Measurements from ENCODE around the gene CCDC43. TPM values are rescaled to one million over a fixed set of nuclear protein-coding genes. Genes with fewer than 3 reads are reported as not detected.
A peak's percentile ranks its signal among the peaks of the same experiment; 100 is the strongest.

Gene CCDC43
- polyA plus RNA-seq, 1 of the 3 experiments (the other 2 are of a cell fraction) = 6.4 TPM

DNA sequence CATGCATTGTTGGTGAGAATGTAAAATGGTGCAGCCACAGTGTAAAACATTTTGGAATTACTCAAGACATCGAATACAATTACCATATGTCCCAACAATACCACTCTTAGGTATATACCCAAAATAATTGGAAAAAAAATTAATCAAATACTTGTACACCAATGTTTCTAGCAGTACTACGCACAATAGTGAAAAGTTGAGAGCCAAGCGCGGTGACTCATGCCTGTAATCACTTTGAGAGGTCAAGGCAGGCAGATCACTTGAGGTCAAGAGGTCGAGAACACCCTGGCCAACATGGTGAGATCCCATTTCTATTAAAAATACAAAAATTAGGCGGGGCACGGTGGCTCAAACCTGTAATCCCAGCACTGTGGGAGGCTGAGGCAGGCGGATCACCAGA is 36.8 kb downstream of the CCDC43 start:
- H3K4me3 ChIP-seq (ENCODE audit: low read depth in 2 of 2, low read length in 1 of 2) = no peak overlapping the region
- CTCF ChIA-PET = interaction anchor here (1.1 kb wide), 1 partner anchor 119 kb away, joined by 3 read pairs; no protein-coding TSS in a partner anchor

DNA sequence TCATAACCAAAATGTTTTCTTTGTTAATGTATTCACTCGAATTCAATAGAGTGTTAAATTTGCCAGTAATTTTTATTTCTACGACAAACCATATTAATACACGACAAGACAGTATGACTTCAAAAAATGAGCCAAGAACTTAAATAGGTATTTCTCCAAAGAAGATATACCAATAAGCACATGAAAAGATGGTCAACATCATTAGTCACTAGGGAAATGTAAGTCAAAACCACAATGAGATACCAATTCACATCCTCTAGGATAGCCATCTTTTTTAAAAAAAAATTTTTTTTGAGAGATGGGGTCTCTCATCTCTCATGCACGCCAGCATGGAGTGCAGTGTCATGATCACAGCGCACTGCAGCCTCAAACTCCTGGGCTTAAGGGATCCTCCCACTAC is 38.3 kb downstream of the CCDC43 start:
- Histone ChIP-seq H3K4me1 (ENCODE audit: control insufficient read depth in 1 of 2, insufficient read depth in 2 of 2, low read depth in 1 of 2, low read length in 1 of 2) (peaks cover 0 to 6% of the 10 kb centered on the region in 2 experiments; a peak in 1 of 4 replicates), H3K9me3 (no peaks in the 10 kb centered on the region), H4K20me1 (ENCODE audit: insufficient read depth) (no peaks in the 10 kb centered on the region), H2AFZ (ENCODE audit: low read depth) (no peak overlapping the region), H3K79me2 (ENCODE audit: insufficient read depth) (no peaks in the 10 kb centered on the region), H3K27ac (ENCODE audit: low read depth in 2 of 2, low read length in 1 of 2) (no peak overlapping the region), H3K27me3 (ENCODE audit: insufficient read depth) (no peaks in the 10 kb centered on the region; the same call in 1 of the 2 replicates), H3K4me3 (ENCODE audit: low read depth in 2 of 2, low read length in 1 of 2) (no peak overlapping the region), H3K9me2 (no peaks in the 10 kb centered on the region), H3K4me2 (no peak overlapping the region), H3F3A (replicated peaks; ENCODE audit: insufficient read depth) (no peaks in the 10 kb centered on the region), H3K36me3 (replicated peaks in 1 of 2; ENCODE audit: control insufficient read depth in 1 of 2, insufficient read depth in 2 of 2, low read length in 1 of 2) (no peaks in the 10 kb centered on the region), H3K9ac (no peak overlapping the region)
- TF ChIP-seq FOXJ3 (CRISPR knock-in tag; IDR thresholded peaks at IDR 0.05) (no peak), RFX5 (IDR thresholded peaks at IDR 0.05; ENCODE audit: low read length) (peak; percentile 85), CHD2 (IDR thresholded peaks at IDR 0.05; ENCODE audit: low read length, partially characterized antibody) (no peak)
- POLR2A ChIA-PET = no interaction called here
- CTCF ChIA-PET = no interaction called here
- WGBS (ENCODE audit: low lambda C conversion rate) = 63% methylated on average over 5 of the region's 5 CpGs
- DNase-seq = no peak

More for the DNA sequence above, 36.8 kb downstream of the CCDC43 start:
- no peaks in the 10 kb centered on the region for H4K20me1 ChIP-seq (ENCODE audit: insufficient read depth)
- no peaks in the 10 kb centered on the region for H3K79me2 ChIP-seq (ENCODE audit: insufficient read depth)
- H2AFZ ChIP-seq (ENCODE audit: low read depth) = no peak overlapping the region
- whole genome bisulfite sequencing (ENCODE audit: low lambda C conversion rate) = 56% methylated on average over 8 of the region's 8 CpGs
- peaks cover 0 to 6% of the 10 kb centered on the region in 2 experiments; a peak in 1 of 4 replicates for H3K4me1 ChIP-seq (ENCODE audit: control insufficient read depth in 1 of 2, insufficient read depth in 2 of 2, low read depth in 1 of 2, low read length in 1 of 2)
- no peaks in the 10 kb centered on the region; the same call in 1 of the 2 replicates for H3K27me3 ChIP-seq (ENCODE audit: insufficient read depth)
- no peak overlapping the region for H3K9ac ChIP-seq
- no peak overlapping the region for H3K4me2 ChIP-seq
- no peaks in the 10 kb centered on the region for H3F3A ChIP-seq (replicated peaks; ENCODE audit: insufficient read depth)
- POLR2A ChIA-PET = no interaction called here
- no peaks in the 10 kb centered on the region for H3K36me3 ChIP-seq (replicated peaks in 1 of 2; ENCODE audit: control insufficient read depth in 1 of 2, insufficient read depth in 2 of 2, low read length in 1 of 2)
- TF ChIP-seq CHD2 (IDR thresholded peaks at IDR 0.05; ENCODE audit: low read length, partially characterized antibody) (no peak), MXI1 (IDR thresholded peaks at IDR 0.05; ENCODE audit: low read depth, low read length) (no peak), RXRA (IDR thresholded peaks at IDR 0.05; ENCODE audit: borderline replicate concordance, low read depth) (no peak)
- TF ChIP-seq, protein P1, sequence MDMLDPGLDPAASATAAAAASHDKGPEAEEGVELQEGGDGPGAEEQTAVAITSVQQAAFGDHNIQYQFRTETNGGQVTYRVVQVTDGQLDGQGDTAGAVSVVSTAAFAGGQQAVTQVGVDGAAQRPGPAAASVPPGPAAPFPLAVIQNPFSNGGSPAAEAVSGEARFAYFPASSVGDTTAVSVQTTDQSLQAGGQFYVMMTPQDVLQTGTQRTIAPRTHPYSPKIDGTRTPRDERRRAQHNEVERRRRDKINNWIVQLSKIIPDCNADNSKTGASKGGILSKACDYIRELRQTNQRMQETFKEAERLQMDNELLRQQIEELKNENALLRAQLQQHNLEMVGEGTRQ (IDR thresholded peaks at IDR 0.05; ENCODE audit: borderline replicate concordance, low read depth, low read length) = no peak
- H3K9me3 ChIP-seq = no peaks in the 10 kb centered on the region
- DNase-seq = no peak
- no peak overlapping the region for H3K27ac ChIP-seq (ENCODE audit: low read depth in 2 of 2, low read length in 1 of 2)
- H3K9me2 ChIP-seq = no peaks in the 10 kb centered on the region

DNA sequence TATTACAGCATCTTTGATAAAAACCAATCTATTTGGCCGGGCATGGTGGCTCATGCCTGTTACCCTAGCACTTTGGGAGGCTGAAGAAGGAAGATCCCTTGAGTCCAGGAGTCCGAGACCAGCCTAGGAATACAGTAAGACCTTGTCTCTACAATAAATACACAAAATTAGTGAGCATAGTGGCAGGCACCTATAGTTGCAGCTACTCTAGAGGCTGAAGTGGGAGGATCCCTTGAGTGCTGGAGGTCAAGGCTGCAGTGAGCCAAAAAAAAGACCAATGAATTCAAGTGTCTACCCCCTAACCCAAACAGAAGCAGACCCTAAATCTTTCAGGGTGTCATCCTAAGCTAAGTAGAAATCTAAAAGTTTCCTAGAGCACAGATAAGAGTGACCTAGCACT is 40.6 kb downstream of the CCDC43 start:
- Histone ChIP-seq H3K36me3 (replicated peaks in 1 of 2; ENCODE audit: control insufficient read depth in 1 of 2, insufficient read depth in 2 of 2, low read length in 1 of 2) (no peaks in the 10 kb centered on the region), H3K27ac (ENCODE audit: low read depth in 2 of 2, low read length in 1 of 2) (no peak overlapping the region), H3K9me2 (no peaks in the 10 kb centered on the region), H3K4me2 (no peak overlapping the region), H3K4me3 (ENCODE audit: low read depth in 2 of 2, low read length in 1 of 2) (no peak overlapping the region), H3K9me3 (no peaks in the 10 kb centered on the region), H3K27me3 (ENCODE audit: insufficient read depth) (no peaks in the 10 kb centered on the region; the same call in 1 of the 2 replicates), H3K79me2 (ENCODE audit: insufficient read depth) (no peaks in the 10 kb centered on the region), H3F3A (replicated peaks; ENCODE audit: insufficient read depth) (no peaks in the 10 kb centered on the region), H4K20me1 (ENCODE audit: insufficient read depth) (no peaks in the 10 kb centered on the region), H3K4me1 (ENCODE audit: control insufficient read depth in 1 of 2, insufficient read depth in 2 of 2, low read depth in 1 of 2, low read length in 1 of 2) (no peaks in the 10 kb centered on the region), H3K9ac (no peak overlapping the region), H2AFZ (ENCODE audit: low read depth) (no peak overlapping the region)
- no peak for DNase-seq
- CTCF ChIA-PET = interaction anchor here (1.1 kb wide), 2 partner anchors 11 to 115 kb away, joined by 4 to 5 read pairs; no protein-coding TSS in a partner anchor
- TF ChIP-seq JUND (IDR thresholded peaks at IDR 0.05) (no peak), TEAD4 (IDR thresholded peaks at IDR 0.05; ENCODE audit: borderline replicate concordance, insufficient read depth) (no peak), YY1 (IDR thresholded peaks at IDR 0.05; ENCODE audit: low read depth) (no peak), TCF12 (IDR thresholded peaks at IDR 0.05) (no peak), SMC3 (IDR thresholded peaks at IDR 0.05; ENCODE audit: low read depth, low read length) (no peak), ELF1 (IDR thresholded peaks at IDR 0.05) (no peak), RAD21 (IDR thresholded peaks at IDR 0.05; ENCODE audit: low read length) (no peak)
- TF ChIP-seq, protein P2, sequence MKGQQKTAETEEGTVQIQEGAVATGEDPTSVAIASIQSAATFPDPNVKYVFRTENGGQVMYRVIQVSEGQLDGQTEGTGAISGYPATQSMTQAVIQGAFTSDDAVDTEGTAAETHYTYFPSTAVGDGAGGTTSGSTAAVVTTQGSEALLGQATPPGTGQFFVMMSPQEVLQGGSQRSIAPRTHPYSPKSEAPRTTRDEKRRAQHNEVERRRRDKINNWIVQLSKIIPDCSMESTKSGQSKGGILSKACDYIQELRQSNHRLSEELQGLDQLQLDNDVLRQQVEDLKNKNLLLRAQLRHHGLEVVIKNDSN (IDR thresholded peaks at IDR 0.05; ENCODE audit: borderline replicate concordance, low read depth) = no peak
- TF ChIP-seq, protein P3, sequence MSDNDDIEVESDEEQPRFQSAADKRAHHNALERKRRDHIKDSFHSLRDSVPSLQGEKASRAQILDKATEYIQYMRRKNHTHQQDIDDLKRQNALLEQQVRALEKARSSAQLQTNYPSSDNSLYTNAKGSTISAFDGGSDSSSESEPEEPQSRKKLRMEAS (IDR thresholded peaks at IDR 0.05; ENCODE audit: low read depth) = no peak
- WGBS (ENCODE audit: low lambda C conversion rate) = 25% methylated on average over 2 of the region's 2 CpGs
- POLR2A ChIA-PET = no interaction called here

Measured in SK-N-SH (cell line).